Suprapubic skin (tissue), 4 donors: Measurements from ENCODE around the gene ZSWIM4. TPM values are rescaled to one million over a fixed set of nuclear protein-coding genes. Genes with fewer than 3 reads are reported as not detected.

ENCODE experiments used
- DNase-seq, 2 donors: peaks; one replicate each; pipeline ENCODE4 v3.0.0-alpha.2; 2019; ENCODE audit warnings: low spot score in 2 of 2
- H3K27ac ChIP-seq: fragments of 200-600 bp; sonication (generic); one replicate; pipeline ENCODE4 v1.5.1; 2019
- H3K27me3 ChIP-seq: fragments of 200-600 bp; sonication (generic); one replicate; pipeline ENCODE4 v1.5.1; 2019
- H3K36me3 ChIP-seq: fragments of 200-600 bp; sonication (generic); one replicate; pipeline ENCODE4 v1.5.1; 2019
- H3K4me1 ChIP-seq: fragments of 200-600 bp; sonication (generic); one replicate; pipeline ENCODE4 v1.5.1; 2019
- H3K4me3 ChIP-seq: fragments of 200-600 bp; sonication (generic); one replicate; pipeline ENCODE4 v1.5.1; 2019; ENCODE audit warnings: mild to moderate bottlenecking
- H3K9me3 ChIP-seq: fragments of 200-600 bp; sonication (generic); one replicate; pipeline ENCODE4 v1.5.1; 2019
- CTCF ChIP-seq, 2 donors: fragments of 200-600 bp in 1 of 2; fragments of 450-650 bp in 1 of 2; sonication (generic) in 1 of 2; IDR thresholded peaks; one replicate each; pipeline ENCODE4 v1.5.1; 2016 to 2019; ENCODE audit warnings: antibody characterized with exemption in 2 of 2, mild to moderate bottlenecking in 1 of 2, moderate library complexity in 1 of 2
- EP300 ChIP-seq: sonication (generic); formaldehyde crosslinking; IDR thresholded peaks from one replicate; pipeline ENCODE4 v1.6.1; 2017; ENCODE audit warnings: antibody characterized with exemption
- POLR2A ChIP-seq, 2 donors: fragments of 450-650 bp; IDR thresholded peaks; one replicate each; pipeline ENCODE4 v1.6.1; 2017; ENCODE audit warnings: antibody characterized with exemption in 2 of 2, mild to moderate bottlenecking in 2 of 2, moderate library complexity in 2 of 2
- POLR2AphosphoS5 ChIP-seq, 3 donors: sonication (generic); formaldehyde crosslinking; IDR thresholded peaks; one replicate each; pipeline ENCODE4 v1.6.1; 2017; ENCODE audit warnings: antibody characterized with exemption in 3 of 3
- WGBS: methylation state at CpG from one replicate; pipeline ENCODE4 v1.1.5; 2018; 5-methylcytosine and 5-hydroxymethylcytosine counted together
- total RNA-seq, 4 donors: library from RNA; depleted of rRNA; stranded (reverse); fragments of >200 nt; gene quantifications; one replicate each; pipeline ENCODE4 v1.1.0, GENCODE V29; 2016

The ZSWIM4 gene
- total RNA-seq, 4 donors from 2014 or later: 11.4 to 19.5 (median 16.3) TPM

- Histone ChIP-seq H3K4me3 (peak overlapping the region; percentile 87), H3K4me1 (peaks cover 40% of the 10 kb centered on the region)
Observed at GRCh38 chr19:13794398-13794756, 866 bp upstream of the ZSWIM4 start.

GRCh38 chr19:13795595-13796300 is 505 bp downstream of the ZSWIM4 start:
- Histone ChIP-seq H3K27ac (peak overlapping the region; percentile 83), H3K9me3 (no peaks in the 10 kb centered on the region), H3K36me3 (no peaks in the 10 kb centered on the region), H3K27me3 (no peaks in the 10 kb centered on the region), H3K4me1 (peaks cover 40% of the 10 kb centered on the region), H3K4me3 (peak overlapping the region; percentile 87)
- TF ChIP-seq CTCF (IDR thresholded peaks at IDR 0.05): no peak
- TF ChIP-seq EP300: no peak
- no peak for TF ChIP-seq POLR2A (IDR thresholded peaks at IDR 0.05)
- no peak for TF ChIP-seq POLR2AphosphoS5 (IDR thresholded peaks at IDR 0.05)
- WGBS: 17% methylated on average over 17 of the region's 42 CpGs
- DNase-seq: no peak

More at GRCh38 chr19:13794398-13794756, 866 bp upstream of the ZSWIM4 start:
- no peak for TF ChIP-seq CTCF (IDR thresholded peaks at IDR 0.05)
- peak in 1 of 3 donors; percentile 40 for TF ChIP-seq POLR2AphosphoS5 (IDR thresholded peaks at IDR 0.05)
- peak in 1 of 2 donors; percentile 89 for DNase-seq
- Histone ChIP-seq H3K9me3 (no peaks in the 10 kb centered on the region), H3K27me3 (no peaks in the 10 kb centered on the region), H3K27ac (peak overlapping the region; percentile 83), H3K36me3 (no peaks in the 10 kb centered on the region)
- 0% methylated on average over 8 of the region's 8 CpGs for WGBS

GRCh38 chr19:13796301-13797057 is 1.2 kb downstream of the ZSWIM4 start:
- H3K9me3 ChIP-seq: no peaks in the 10 kb centered on the region
- H3K36me3 ChIP-seq: no peaks in the 10 kb centered on the region
- peaks cover 40% of the 10 kb centered on the region for H3K4me1 ChIP-seq
- TF ChIP-seq EP300 (no peak), CTCF (IDR thresholded peaks at IDR 0.05) (no peak), POLR2A (IDR thresholded peaks at IDR 0.05) (no peak), POLR2AphosphoS5 (IDR thresholded peaks at IDR 0.05) (no peak)
- 15% methylated on average over 9 of the region's 12 CpGs for WGBS
- H3K27ac ChIP-seq: peak overlapping the region; percentile 83
- no peaks in the 10 kb centered on the region for H3K27me3 ChIP-seq
- H3K4me3 ChIP-seq: peak overlapping the region; percentile 87
- DNase-seq: peak; percentile 88 to 89

- Histone ChIP-seq H3K36me3 (no peaks in the 10 kb centered on the region), H3K4me3 (peak overlapping the region; percentile 87), H3K27ac (peak overlapping the region; percentile 72), H3K27me3 (no peaks in the 10 kb centered on the region), H3K9me3 (no peaks in the 10 kb centered on the region), H3K4me1 (peaks cover 38% of the 10 kb centered on the region)
- WGBS: 55% methylated on average over 4 of the region's 4 CpGs
- TF ChIP-seq EP300: no peak
- DNase-seq: no peak
Observed at GRCh38 chr19:13797058-13797440, 1.8 kb downstream of the ZSWIM4 start.

- Histone ChIP-seq H3K4me3 (no peak overlapping the region), H3K9me3 (no peaks in the 10 kb centered on the region), H3K27ac (peak overlapping the region; percentile 72), H3K27me3 (no peaks in the 10 kb centered on the region), H3K36me3 (no peaks in the 10 kb centered on the region), H3K4me1 (peaks cover 38% of the 10 kb centered on the region)
- no peak for TF ChIP-seq POLR2A (IDR thresholded peaks at IDR 0.05)
- no peak for DNase-seq
- 33% methylated on average over 7 of the region's 7 CpGs for WGBS
Observed at GRCh38 chr19:13797870-13798269, 2.6 kb downstream of the ZSWIM4 start.

GRCh38 chr19:13799669-13800068 is 4.4 kb downstream of the ZSWIM4 start:
- Histone ChIP-seq H3K4me3 (no peak overlapping the region), H3K9me3 (no peaks in the 10 kb centered on the region), H3K36me3 (no peaks in the 10 kb centered on the region), H3K27me3 (no peaks in the 10 kb centered on the region), H3K4me1 (peaks cover 26% of the 10 kb centered on the region), H3K27ac (no peak overlapping the region)
- 95% methylated on average over 13 of the region's 22 CpGs for WGBS
- no peak for DNase-seq
- TF ChIP-seq CTCF (IDR thresholded peaks at IDR 0.05) (no peak), POLR2AphosphoS5 (IDR thresholded peaks at IDR 0.05) (no peak), EP300 (no peak), POLR2A (IDR thresholded peaks at IDR 0.05) (no peak)
